Stimulated activated CD8-positive, alpha-beta memory T cell treated with anti-CD3 and anti-CD28 coated beads, Interleukin-7, amount 100 ng/mL, for 1 hour (primary cell): ENCODE data around the gene S100A13.
"Not testable (repeated sequence)": the region's sequence is repeated elsewhere in the genome, so short reads cannot be mapped to it uniquely, and the experiment has no call there.

Experiments used
- DNase-seq, 2 donors: peaks; one replicate each; pipeline ENCODE4 v3.0.0-alpha.2; 2020; ENCODE audit warnings: low read depth in 2 of 2

S100A13 gene

DNA sequence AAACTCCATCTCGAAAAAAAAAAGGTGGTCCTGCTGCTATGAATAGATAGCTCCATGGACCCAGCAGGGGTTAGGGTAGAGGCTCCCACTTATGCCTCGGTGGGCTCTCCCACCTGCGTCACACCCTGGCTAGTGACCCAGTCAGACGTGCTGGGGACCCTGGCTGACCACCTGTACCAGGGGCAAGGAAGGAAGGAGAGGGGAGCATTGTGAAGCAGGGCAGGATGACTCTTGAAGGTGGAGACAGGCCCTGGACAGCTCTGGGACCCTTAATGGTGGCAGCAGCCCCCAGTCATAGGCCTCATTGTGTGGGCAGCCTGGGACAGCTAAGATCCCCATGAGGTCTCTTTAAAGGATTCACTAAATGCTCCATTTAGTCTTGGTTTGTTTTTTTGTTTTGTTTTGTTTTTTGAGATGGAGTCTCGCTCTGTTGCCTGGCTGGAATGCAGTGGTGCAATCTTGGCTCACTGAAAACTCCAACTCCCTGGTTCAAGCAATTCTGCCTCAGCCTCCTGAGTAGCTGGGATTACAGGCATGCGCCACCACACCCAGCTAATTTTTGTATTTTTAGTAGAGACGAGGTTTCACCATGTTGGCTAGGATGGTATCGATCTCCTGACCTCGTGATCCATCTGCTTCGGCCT is 20.8 kb upstream of the S100A13 start:
- no peak for DNase-seq

DNA sequence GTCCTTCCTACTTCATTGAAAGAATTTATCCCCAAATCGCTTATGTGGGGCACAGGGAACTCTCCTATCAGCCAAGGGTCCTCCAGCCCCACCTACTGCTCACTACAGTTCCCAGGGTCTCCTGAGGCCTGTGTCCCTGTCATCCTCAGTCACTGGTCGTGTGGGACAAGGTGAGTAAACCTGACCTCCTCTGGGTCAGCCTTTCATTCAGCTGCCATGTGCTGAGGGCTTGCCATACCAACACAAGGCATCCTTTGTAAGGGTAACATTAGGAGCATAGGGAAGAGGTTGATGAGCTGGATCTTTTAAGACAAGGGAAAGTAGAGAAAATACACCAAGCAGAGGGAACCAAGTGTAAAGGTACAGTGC is 20.0 kb upstream of the S100A13 start:
- DNase-seq, result no peak

DNA sequence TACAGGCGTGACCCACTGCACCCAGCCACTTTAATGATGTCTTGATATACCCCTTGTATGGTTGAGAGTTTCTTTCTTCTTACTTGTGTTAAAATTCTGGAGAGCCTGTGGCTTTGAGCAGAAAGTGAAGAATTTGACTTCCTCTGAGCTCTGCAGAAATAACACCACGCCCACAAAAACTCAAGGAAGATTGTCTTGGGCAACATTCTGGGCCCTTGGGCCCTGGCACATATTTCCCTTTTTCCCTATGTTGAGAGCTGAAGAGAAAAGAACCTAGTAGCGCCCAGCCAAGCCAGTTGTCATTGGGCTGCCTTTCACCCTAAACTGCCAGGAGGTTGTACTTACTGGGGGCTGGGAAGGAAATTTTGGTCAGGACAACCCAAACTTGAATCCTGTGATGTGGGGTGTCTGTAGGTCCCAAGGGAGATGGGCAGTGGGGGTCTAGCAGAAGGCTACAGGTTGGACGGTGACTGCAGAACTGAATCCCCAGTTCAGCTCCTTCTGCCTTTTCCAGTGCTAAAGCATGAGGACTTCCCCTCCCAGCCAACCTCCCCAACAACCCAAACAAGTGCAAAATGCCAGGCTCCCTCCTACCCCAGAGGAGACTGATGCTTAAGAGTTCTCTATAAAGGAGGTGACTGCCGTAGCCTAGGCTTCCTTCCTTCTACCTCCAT is 19.5 kb upstream of the S100A13 start:
- DNase-seq, result no peak

DNA sequence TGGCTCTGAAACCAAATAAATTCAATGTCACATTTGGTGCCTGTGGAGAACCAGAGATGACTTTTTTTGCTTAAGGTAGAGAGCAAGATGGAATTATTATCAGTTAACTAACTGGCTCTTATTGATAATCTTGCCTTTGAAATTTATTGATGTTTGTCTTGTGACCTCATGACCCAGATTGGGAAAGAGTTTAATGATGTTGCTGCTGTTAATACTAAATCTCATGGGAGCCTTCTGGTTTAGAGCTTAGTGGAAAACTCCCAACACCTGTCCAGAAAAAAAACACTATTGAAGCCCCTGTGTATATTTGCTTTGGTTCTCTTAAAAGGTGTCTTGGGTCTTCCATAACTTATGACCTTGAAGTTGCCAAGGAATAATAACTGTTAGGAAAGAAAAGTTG is 16.5 kb upstream of the S100A13 start:
- no peak for DNase-seq

DNA sequence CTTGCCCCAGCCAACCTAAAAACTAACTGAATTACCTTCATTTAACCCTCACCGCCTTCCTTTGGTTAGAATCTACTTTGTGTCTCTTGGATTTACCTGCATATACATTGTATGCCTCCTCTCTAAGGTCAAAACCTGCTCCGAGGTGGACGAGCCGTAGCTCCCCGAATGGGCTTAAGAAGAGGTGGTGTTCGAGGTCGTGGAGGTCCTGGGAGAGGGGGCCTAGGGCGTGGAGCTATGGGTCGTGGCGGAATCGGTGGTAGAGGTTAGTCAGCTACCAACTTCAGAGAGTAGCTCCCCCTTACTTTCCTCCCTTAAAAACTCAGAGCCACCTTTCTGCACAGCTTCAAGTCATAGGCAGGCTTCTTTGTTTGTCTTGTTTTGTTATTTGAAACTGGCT is 15.8 kb upstream of the S100A13 start:
- no peak for DNase-seq

DNA sequence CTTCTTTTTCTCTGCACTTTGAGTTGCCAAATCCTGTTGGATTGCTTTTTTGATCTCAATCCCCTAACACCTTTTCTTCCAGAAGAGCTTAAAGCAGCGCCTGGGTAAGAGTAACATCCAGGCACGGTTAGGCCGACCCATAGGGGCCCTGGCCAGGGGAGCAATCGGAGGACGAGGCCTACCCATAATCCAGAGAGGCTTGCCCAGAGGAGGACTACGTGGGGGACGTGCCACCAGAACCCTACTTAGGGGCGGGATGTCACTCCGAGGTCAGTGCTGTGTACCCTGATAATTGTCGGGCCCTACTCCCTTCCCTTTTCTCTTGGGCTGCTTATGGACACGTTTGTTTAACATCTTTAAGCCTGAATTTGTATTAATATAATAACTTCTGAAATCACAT is 14.9 kb upstream of the S100A13 start:
- no peak for DNase-seq

DNA sequence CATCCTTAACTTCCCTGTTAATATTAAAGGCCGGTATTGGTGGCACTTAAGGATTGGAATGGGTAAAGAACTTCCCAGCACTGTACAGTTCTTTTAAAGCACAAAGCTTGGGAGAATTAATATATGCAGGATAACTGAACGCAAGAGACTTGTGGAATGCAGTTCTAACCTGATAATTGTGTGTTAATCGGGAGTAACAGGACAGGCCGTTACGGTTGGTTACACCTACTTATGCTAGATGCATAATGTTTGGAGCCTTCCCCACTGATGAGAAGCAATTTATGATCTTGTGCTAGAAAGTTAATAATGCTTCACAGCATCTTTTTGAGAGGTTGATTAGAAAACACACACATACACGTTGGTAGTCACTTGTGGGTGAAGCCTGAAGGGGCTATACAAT is 13.6 kb upstream of the S100A13 start:
- DNase-seq, result no peak

DNA sequence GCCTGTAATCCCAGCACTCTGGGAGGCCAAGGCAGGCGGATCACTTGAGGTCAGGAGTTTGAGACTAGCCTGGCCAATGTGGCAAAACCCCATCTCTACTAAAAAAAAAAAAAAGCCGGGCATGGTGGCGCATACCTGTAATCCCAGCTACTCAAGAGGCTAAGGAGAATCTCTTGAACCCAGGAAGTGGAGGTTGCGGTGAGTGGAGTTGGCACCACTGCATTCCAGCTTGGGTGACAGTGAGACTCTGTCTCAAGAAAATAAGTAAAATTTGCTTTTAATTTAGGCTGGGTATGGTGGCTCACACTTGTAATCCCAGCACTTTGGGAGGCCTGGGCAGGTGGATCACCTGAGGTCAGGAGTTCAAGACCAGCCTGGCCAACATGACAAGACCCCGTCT is 12.9 kb upstream of the S100A13 start:
- not testable (repeated sequence) for DNase-seq

DNA sequence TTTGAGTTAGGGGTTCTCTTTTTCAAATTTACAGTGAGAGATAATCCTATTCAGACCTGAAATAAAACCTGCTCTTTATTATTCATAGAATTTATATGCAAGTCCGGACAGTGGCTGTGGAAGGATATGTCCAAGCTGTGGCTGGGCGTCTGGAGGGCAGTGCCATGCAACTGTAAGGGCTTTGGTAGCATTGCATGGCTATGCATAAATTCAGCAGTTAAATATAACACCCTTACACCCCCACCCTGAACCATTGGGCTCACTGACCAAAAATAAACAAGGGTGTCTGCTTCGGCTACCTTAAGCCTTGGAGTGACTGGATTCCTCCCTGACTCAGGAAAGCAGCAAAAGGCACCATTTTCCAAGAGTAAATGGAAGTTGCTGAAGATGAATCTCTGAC is 12.0 kb upstream of the S100A13 start:
- DNase-seq, result no peak

DNA sequence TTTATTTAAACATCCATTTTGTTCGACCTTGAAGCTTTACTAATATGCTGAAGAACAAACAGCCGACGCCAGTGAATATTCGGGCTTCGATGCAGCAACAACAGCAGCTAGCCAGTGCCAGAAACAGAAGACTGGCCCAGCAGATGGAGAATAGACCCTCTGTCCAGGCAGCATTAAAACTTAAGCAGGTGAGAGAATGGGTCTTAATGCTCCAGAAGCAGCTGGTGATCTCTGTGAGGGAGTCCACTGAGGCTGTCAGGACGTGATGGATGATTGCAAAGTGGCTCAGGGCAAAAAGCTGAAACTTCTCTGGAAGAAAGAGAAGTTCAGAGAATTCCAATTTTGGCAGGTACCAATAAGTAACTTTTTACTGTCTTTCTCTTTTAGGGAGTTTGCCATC is 11.0 kb upstream of the S100A13 start:
- DNase-seq, result no peak

DNA sequence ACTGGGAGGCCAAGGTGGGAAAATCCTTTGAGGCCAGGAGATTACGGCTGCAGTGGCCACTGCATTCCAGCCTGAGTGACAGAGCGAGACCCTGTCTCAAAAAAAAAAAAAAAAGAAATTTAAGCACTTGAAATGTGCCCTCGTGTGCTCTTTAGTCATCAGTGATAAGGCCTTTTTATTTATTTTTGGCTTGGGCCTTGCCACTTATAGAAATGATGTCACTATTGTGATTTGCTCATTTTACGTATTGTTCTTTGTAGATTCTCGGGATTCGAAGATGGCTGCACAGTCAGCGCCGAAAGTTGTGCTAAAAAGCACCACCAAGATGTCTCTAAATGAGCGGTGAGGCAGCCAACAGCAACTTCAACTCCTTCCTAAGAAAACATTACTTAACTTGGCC is 9.0 kb upstream of the S100A13 start:
- no peak for DNase-seq

DNA sequence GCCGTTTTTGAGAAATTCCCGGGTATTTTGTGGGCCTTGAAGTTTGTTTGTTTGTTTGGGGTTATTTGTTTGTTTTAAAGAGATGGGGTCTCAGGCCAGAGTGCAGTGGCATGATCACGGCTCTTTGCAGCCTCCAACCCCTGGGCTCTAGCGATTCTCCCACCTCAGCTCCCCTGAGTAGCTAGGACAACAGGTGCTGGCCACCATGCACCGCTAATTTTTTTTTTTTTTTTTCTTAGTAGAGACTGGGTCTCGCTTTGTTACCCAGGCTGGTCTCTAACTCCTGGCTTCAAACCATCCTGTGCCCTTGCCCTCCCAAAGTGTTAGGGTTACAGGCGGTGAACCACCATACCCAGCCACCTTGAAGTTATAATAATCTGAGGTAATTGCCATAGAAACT is 8.6 kb upstream of the S100A13 start:
- DNase-seq, result no peak

DNA sequence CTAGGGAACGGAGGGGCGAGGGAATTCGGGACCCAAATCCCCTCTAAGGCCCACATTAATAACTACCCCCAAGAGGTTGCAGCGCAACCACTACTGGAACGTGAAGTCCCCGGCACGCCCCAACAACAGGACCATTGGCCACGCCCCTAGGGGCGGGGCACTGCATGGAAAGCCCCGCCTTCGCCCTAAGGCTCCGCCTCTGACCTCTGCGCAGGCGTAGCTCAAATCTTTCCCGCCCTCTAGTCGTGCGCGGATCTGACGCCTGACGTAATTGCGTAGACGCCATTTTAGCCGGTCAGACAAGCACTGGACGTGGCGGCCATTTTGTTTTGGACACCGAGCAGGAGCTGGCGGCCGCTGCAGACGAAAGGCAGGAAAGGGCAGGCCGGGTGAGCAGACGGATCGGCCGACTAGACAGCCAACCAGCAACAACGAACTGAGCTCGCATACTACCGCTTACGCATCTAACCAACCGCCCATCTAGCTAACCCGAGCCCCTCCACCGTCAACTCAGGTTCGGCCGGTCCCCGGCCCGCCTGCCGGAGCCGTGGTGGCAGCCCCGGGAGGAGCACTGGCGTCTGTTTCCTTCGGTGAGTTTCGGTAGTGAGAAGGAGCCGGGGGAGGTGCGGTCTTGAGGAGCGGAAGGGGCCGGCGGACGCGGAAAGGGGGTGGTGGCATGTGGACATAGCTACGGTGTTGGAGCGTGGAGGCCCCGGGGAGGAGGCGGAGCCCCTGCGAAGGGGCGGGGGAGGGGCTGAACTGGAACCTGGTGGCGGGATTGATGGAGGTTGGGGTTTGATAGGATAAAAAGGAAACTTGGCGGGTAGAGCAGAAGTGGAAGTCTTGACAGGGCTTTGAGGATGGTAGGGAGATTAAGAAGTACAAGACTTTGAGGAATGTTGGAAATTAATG is 6.7 kb upstream of the S100A13 start, which contains the start of gene CHTOP:
Gene CHTOP (plus strand): TSS at position 313 of the 912 bp plus-strand sequence. CDS start 2,523 bp downstream, outside the sequence.
- peak; percentile 93 to 95 for DNase-seq

DNA sequence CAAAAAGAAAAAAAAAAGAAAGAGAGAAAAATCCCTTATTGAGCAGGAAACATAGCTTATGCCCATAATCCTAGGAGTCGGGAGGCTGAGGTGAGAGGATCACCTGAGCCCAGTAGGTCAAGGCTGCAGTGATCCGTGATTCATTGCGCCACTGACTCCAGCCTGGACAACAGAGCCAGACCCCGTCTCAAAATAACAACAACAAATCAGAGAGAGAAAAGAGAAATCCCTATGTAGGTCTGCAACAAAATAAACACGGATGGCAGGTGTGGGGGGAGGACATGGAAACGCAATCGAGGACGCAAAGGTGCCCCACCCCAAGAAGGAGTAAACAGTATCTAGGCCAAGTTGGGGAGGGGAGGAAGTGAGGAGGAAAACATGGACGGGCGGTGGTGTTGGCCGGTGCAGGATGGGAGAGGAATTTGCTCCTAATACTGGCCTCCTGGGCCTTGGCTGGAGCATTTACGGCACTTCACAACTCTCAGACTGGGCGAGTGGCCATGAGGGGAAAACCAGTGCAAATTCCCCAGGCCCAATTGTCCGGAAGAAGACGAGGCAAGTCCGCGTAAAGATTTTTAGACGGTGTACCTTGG is 6.0 kb upstream of the S100A13 start:
- no peak for DNase-seq

DNA sequence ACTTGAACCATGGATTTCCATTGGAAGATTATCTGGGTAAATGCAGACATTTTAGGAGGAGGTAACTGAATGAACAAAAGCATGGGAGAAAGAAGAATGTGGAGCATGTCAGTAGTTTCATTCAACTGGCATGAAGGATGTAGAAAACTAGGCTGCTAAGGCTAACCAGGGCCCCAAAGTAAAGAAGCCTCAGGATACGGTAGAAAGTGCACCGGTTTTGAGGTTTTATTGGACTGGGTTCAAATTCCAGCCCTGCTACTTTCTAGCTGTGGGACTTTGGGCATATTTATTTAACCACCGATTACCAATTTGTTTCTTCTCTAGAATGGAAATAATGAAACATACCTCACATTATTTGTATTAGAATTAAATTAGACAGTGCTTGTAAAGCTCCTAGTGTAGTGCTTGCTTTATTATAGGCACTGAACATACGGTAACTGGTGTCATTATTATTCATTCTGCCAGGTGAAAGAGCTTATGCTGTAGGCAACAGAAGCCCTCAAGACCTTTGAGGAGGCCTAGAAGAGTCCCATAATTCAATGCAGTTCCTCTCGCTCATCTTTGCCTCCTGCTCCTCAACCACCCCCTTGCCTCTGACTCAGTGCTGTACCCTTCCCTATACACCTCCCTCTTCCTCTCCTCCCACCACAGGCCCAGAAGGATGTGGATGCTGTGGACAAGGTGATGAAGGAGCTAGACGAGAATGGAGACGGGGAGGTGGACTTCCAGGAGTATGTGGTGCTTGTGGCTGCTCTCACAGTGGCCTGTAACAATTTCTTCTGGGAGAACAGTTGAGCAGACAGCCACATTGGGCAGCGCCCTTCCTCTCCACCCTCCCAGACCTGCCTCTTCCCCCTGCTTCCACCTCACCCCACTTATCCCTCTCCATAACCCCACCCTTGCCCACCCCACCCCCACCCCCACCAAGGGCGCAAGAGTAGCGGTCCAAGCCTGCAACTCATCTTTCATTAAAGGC is 4.0 kb upstream of the S100A13 start:
- DNase-seq, result no peak

DNA sequence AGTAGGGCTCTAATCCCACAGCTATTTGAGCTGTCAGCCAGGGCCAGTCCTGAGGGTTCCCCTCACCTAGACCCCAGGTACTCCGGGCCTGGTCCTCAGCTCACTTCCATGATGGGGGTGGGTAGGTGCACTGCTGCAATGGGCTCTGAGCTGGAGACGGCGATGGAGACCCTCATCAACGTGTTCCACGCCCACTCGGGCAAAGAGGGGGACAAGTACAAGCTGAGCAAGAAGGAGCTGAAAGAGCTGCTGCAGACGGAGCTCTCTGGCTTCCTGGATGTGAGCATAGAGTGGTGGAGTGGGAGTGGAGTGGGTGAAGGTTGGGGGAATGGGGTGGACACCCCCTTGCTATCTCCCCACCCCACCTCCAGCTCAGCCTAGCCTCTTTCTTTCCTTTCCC is 3.1 kb upstream of the S100A13 start:
- no peak for DNase-seq

DNA sequence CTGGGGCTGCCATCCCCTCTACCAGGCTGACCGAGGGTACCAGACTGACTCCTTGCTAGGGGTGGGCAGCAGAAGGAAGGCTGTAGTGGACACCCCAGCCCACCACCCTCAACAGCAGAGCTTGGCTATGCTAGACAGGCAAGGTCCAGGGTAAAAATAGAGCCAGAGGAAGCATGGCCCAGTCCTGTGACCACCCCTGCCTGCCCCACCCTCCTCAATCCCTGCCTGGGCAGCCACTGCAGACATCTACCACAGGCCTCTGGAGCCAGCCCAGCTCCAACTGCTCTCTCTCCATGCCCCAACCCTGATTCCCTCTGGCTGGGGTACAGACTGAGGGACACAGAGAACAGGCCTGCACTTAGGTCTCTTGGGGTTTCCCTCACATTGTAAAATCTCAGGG is 2.7 kb upstream of the S100A13 start:
- DNase-seq, result no peak

DNA sequence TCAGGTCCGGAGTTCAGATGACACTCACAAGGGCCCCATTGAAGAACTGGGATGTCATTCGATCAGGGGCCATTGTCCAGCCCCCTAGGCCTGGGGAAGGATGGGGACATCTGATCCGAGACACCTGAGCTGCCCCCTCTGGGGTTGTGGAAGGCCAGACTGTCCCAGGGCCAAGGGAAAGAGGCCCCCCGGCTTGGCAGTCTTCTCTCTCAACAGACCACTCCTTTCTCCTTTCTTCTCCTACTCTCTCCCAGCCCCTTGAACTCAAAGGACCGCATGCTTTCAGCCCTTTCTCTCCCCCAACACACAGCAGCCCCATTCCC is 2.0 kb upstream of the S100A13 start:
- no peak for DNase-seq

DNA sequence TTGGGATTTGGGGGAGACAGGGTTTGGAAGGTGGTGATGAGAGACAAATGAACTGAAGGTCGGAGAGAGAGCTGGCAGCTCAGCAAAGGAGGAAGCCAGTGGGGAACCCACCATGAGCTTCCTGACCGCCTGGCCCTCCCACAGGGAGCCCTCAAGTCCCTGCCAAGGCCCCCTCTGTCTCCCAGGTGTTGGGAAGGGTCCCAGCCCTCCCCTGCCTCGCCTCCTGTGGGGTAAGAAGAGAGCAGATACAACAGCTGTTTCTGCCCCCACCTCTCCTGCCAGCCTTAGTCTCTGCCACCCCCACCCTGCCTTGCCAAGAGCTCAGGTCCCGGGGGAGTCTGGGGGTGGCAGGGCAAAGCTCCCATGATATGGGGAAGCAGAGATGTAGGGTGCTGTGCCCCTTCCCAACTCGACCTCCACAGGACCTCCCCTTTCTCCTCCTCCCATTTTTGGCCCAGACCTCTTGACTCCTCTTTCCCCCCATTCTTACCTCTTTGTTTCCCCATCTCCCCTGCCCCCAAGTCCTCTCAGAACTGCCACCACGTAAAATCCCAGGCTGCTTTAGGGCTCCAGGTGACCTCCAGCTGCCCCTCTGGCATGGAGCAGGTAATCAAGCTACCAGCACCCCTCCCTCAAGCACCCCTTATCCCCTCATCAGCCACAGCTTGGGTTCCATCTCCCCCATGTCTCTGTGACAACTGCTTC is 1.5 kb upstream of the S100A13 start:
- no peak for DNase-seq

DNA sequence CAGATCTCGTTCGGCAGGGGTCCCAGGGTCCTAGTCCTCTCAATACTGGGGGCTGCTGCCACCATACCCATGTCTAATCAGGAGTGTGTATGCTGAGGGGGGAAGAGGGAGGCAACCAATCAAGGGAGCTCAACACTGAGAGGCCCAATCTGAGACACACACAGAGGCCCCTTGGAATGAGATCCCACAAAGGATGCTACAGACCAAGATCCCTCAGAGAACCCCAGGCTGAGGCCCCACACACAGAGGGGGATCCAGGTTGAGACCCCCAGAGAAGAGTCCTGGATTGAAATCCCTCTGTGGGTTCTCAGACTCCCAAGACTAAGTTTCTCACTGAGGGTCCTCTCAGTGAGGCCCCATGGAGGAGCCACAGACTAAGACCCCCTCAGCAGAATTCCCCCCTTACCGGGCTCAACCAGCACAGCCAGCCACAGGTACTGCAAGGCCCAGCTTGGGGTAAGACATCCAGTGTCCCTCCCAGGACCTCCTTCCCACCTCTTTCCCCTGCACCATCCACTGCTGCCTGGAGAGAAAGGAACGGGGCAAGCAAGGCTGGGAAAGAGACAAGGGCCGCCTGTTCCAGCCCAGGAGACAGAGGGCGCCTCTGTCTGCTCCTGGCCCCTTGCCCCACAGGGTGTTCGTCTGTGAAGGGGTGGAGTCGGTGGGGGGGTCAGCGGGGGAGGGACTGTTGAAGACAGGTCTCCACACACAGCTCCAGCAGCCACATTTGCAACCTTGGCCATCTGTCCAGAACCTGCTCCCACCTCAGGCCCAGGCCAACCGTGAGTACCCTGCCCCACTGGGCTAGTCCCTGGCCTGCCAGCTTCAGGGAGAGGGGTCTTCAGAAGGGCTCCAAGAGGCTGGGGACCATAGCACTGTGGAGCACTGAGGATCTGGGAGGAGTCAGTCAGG is 666 bp upstream of the S100A13 start, which contains the start of gene S100A1:
Gene S100A1 (plus strand): TSS at position 720 of the 912 bp plus-strand sequence. CDS start 2,088 bp downstream, outside the sequence.
- no peak for DNase-seq
